SU-DHL-6 (cell line): ENCODE data around the gene BAHD1.

Experiments used
- EZH2phosphoT487 ChIP-seq: fragments of 200-600 bp; sonication (generic), shearing (Covaris generic); conservative IDR thresholded peaks from 2 replicates; pipeline ENCODE4 v1.6.1; 2018; ENCODE audit warnings: mild to moderate bottlenecking, antibody characterized with exemption, low read length, moderate library complexity, mixed read lengths
- TF ChIP-seq, protein P1 (sequence below): fragments of 200-600 bp; sonication (generic); IDR thresholded peaks from one replicate; pipeline ENCODE4 v1.5.1; 2017; ENCODE audit warnings: antibody characterized with exemption, mild to moderate bottlenecking, low read length, moderate library complexity; ENCODE audit not compliant: insufficient read depth, poor library complexity, severe bottlenecking

DNA sequence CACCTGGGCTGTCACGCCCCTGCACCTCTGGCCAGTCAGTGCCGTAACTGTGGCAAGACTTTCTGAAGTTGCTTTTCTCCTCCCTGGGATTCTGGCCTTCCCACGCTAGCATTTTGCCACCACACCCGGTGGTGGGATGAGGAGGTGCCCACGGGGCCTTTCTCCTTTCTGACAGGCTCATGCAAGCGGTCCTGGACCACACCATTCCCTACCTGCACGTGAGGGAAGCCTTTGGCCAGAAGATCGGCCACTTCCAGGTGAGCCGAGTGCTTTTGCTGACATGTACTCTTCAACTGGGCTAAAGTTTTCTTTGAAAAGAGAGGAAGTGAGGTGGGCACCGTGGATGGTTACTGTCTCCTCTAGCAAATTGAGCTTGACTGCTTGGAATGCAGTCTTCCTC, 25.5 kb upstream of the BAHD1 start:
- TF ChIP-seq, protein P1, sequence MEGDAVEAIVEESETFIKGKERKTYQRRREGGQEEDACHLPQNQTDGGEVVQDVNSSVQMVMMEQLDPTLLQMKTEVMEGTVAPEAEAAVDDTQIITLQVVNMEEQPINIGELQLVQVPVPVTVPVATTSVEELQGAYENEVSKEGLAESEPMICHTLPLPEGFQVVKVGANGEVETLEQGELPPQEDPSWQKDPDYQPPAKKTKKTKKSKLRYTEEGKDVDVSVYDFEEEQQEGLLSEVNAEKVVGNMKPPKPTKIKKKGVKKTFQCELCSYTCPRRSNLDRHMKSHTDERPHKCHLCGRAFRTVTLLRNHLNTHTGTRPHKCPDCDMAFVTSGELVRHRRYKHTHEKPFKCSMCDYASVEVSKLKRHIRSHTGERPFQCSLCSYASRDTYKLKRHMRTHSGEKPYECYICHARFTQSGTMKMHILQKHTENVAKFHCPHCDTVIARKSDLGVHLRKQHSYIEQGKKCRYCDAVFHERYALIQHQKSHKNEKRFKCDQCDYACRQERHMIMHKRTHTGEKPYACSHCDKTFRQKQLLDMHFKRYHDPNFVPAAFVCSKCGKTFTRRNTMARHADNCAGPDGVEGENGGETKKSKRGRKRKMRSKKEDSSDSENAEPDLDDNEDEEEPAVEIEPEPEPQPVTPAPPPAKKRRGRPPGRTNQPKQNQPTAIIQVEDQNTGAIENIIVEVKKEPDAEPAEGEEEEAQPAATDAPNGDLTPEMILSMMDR, result no peak
- TF ChIP-seq EZH2phosphoT487, result no peak
